A549 (cell line): ENCODE results near the gene LARGE1. TPM values are rescaled to one million over a fixed set of nuclear protein-coding genes. Genes with fewer than 3 reads are reported as not detected.

ENCODE experiments used
- ATAC-seq, 2 experiments: fragments of 200-7000 bp in 1 of 2; fragments of >200 bp in 1 of 2; cut with Nextera tagmentation in 1 of 2; cut with Tn5 transposase in 1 of 2; 3 replicates each; pipeline versions ENCODE4 v1.8.0 to v1.9.1; 2018 to 2020; ENCODE audit warnings: mild to moderate bottlenecking in 1 of 2, moderate library complexity in 1 of 2
- CTCF ChIA-PET: fragments of 300-600 bp; sonication (Branson Sonifier 250); formaldehyde crosslinking; extraction: SDS; loops from one replicate; lab custom pipeline; 2021; ENCODE audit warnings: antibody characterized with exemption, inconsistent platforms; lab: Yijun Ruan, JAX
- POLR2A ChIA-PET: fragments of 350-600 bp; formaldehyde crosslinking; extraction: SDS; loops from one replicate; lab custom pipeline; 2021; ENCODE audit warnings: antibody characterized with exemption, inconsistent platforms; lab: Yijun Ruan, JAX
- DNase-seq, 2 experiments: peaks; one replicate each; pipeline versions ENCODE4 v3.0.0 to v3.0.0-alpha.2; 2011 to 2016; ENCODE audit warnings: low read depth in 1 of 2, low spot score in 1 of 2
- FAIRE-seq: peaks from 2 replicates; lab custom pipeline; 2011; peaks lifted over from hg19 to GRCh38; lab: Jason Lieb, UNC
- H3K27ac ChIP-seq, 2 experiments: fragments of >200 bp; sonication (Bioruptor Twin); formaldehyde crosslinking; 3 replicates each; pipeline ENCODE4 v1.5.1; 2016 to 2017
- H3K4me1 ChIP-seq: fragments of >200 bp; sonication (Bioruptor Twin); formaldehyde crosslinking; 3 replicates; pipeline ENCODE4 v1.6.1; 2016
- H3K4me2 ChIP-seq: fragments of >200 bp; sonication (Bioruptor Twin); formaldehyde crosslinking; 3 replicates; pipeline ENCODE4 v1.6.1; 2016
- H3K4me3 ChIP-seq: fragments of >200 bp; sonication (Bioruptor Twin); formaldehyde crosslinking; 3 replicates; pipeline ENCODE4 v1.5.1; 2016
- H3K9me3 ChIP-seq: fragments of >200 bp; sonication (Bioruptor Twin); formaldehyde crosslinking; 3 replicates; pipeline ENCODE4 v1.6.1; 2016
- CBX8 ChIP-seq: fragments of 200-600 bp; sonication (generic); IDR thresholded peaks from 2 replicates; pipeline ENCODE4 v1.6.1; 2016
- CHD4 ChIP-seq: fragments of 200-600 bp; sonication (generic); IDR thresholded peaks from 2 replicates; pipeline ENCODE4 v1.6.1; 2016; ENCODE audit warnings: antibody characterized with exemption, mild to moderate bottlenecking, borderline replicate concordance
- EHF ChIP-seq: fragments of 250-450 bp; sonication (Bioruptor Pico); IDR thresholded peaks from 2 replicates; pipeline ENCODE4 v1.5.0; 2020; ENCODE audit warnings: mild to moderate bottlenecking
- ESRRA ChIP-seq: fragments of 150-350 bp; IDR thresholded peaks from 2 replicates; pipeline ENCODE4 v1.6.1; 2014; ENCODE audit warnings: mild to moderate bottlenecking, low read length, borderline replicate concordance
- FOSB ChIP-seq: fragments of 250-450 bp; sonication (Bioruptor Pico); IDR thresholded peaks from 2 replicates; pipeline ENCODE4 v1.5.0; 2020; ENCODE audit warnings: mild to moderate bottlenecking, moderate library complexity
- FOSL2 ChIP-seq, 2 experiments: fragments of 450-650 bp in 1 of 2; fragments of >200 bp in 1 of 2; sonication (Bioruptor Twin) in 1 of 2; formaldehyde crosslinking; IDR thresholded peaks; 2 replicates each; pipeline versions ENCODE4 v1.5.0 to v1.6.1; 2016 to 2020; ENCODE audit warnings: mild to moderate bottlenecking in 1 of 2, moderate library complexity in 1 of 2
- HDAC2 ChIP-seq: fragments of 200-600 bp; sonication (generic); IDR thresholded peaks from 2 replicates; pipeline ENCODE4 v1.6.1; 2016
- HOXA7 ChIP-seq: fragments of 250-450 bp; sonication (Bioruptor Pico); IDR thresholded peaks from 2 replicates; pipeline ENCODE4 v1.5.0; 2020; ENCODE audit warnings: mild to moderate bottlenecking, moderate library complexity
- KDM1A ChIP-seq: fragments of 200-600 bp; sonication (generic); IDR thresholded peaks from 2 replicates; pipeline ENCODE4 v1.6.1; 2016; ENCODE audit warnings: low read depth, mild to moderate bottlenecking
- MAFK ChIP-seq: fragments of 450-650 bp; IDR thresholded peaks from 2 replicates; pipeline ENCODE4 v1.6.1; 2014; ENCODE audit not compliant: partially characterized antibody
- MAX ChIP-seq: IDR thresholded peaks from 2 replicates; pipeline ENCODE4 v1.6.1; 2012
- MAZ ChIP-seq: fragments of 150-350 bp; IDR thresholded peaks from 2 replicates; pipeline ENCODE4 v1.6.1; 2014; ENCODE audit warnings: antibody characterized with exemption, low read depth, low read length, borderline replicate concordance
- MYC ChIP-seq: IDR thresholded peaks from 2 replicates; pipeline ENCODE4 v1.6.1; 2012; ENCODE audit warnings: mild to moderate bottlenecking, inconsistent platforms, low read length, improper control_type of control experiment, borderline replicate concordance
- POLR2AphosphoS2 ChIP-seq: conservative IDR thresholded peaks from 2 replicates; pipeline ENCODE4 v1.6.1; 2012; ENCODE audit warnings: low read length, improper control_type of control experiment, inconsistent platforms
- RAD21 ChIP-seq, 2 experiments: fragments of >200 bp in 1 of 2; sonication (Bioruptor Twin) in 1 of 2; formaldehyde crosslinking in 1 of 2; IDR thresholded peaks in 1 of 2; conservative IDR thresholded peaks in 1 of 2; 2 replicates in 1 of 2; 3 replicates in 1 of 2; pipeline ENCODE4 v1.6.1; 2012 to 2018; ENCODE audit warnings: inconsistent platforms in 1 of 2
- RARB ChIP-seq: fragments of 250-450 bp; sonication (Bioruptor Pico); IDR thresholded peaks from 2 replicates; pipeline ENCODE4 v1.8.0; 2021; ENCODE audit warnings: mild to moderate bottlenecking, moderate library complexity
- RCOR1 ChIP-seq: fragments of 150-350 bp; IDR thresholded peaks from 2 replicates; pipeline ENCODE4 v1.6.1; 2014; ENCODE audit warnings: antibody characterized with exemption, low read length, low read depth
- RFX5 ChIP-seq: fragments of 450-650 bp; IDR thresholded peaks from 2 replicates; pipeline ENCODE4 v1.7.1; 2014; ENCODE audit warnings: antibody characterized with exemption, mild to moderate bottlenecking, moderate library complexity
- ZC3H11A ChIP-seq: fragments of 450-650 bp; IDR thresholded peaks from 2 replicates; pipeline ENCODE4 v1.6.1; 2014; ENCODE audit warnings: antibody characterized with exemption, mild to moderate bottlenecking
- ZFP36 ChIP-seq: fragments of 450-650 bp; IDR thresholded peaks from 2 replicates; pipeline ENCODE4 v1.6.1; 2014; ENCODE audit warnings: borderline replicate concordance; ENCODE audit not compliant: partially characterized antibody
- ZSCAN20 ChIP-seq: fragments of 250-450 bp; sonication (Bioruptor Pico); IDR thresholded peaks from 2 replicates; pipeline ENCODE4 v1.8.0; 2022; ENCODE audit warnings: mild to moderate bottlenecking, moderate library complexity
- WGBS: methylation state at CpG from one replicate; pipeline ENCODE4 v1.1.6; 2017; ENCODE audit errors: missing lambda C conversion rate; 5-methylcytosine and 5-hydroxymethylcytosine counted together
- polyA plus RNA-seq, 4 experiments: library from polyadenylated mRNA; depleted of rRNA in 3 of 4; stranded (reverse); fragments of >200 nt; fragmentation: RNase III in 1 of 4; extraction: RNeasy Plus Mini Kit Qiagen cat#74134 plus additional on column Dnase treatment in 1 of 4; gene quantifications; 2 replicates in 3 of 4; 3 replicates in 1 of 4; pipeline ENCODE4 v1.2.3, GENCODE V29; 2011 to 2017
- TF ChIP-seq, protein P1 (sequence below): fragments of >200 bp; sonication (Bioruptor Twin); formaldehyde crosslinking; IDR thresholded peaks from 2 replicates; pipeline ENCODE4 v1.6.1; 2016
- TF ChIP-seq, protein P2 (sequence below): fragments of >200 bp; sonication (Bioruptor Twin); formaldehyde crosslinking; IDR thresholded peaks from 3 replicates; pipeline ENCODE4 v1.6.1; 2016
- TF ChIP-seq, protein P3 (sequence below): fragments of 250-450 bp; sonication (Bioruptor Pico); IDR thresholded peaks from 2 replicates; pipeline ENCODE4 v1.5.0; 2021; ENCODE audit warnings: mild to moderate bottlenecking, moderate library complexity, borderline replicate concordance
- TF ChIP-seq, protein P4 (sequence below): fragments of >200 bp; sonication (Bioruptor Twin); formaldehyde crosslinking; IDR thresholded peaks from 3 replicates; pipeline ENCODE4 v1.5.1; 2016
- TF ChIP-seq, protein P5 (sequence below): fragments of 450-650 bp; IDR thresholded peaks from 2 replicates; pipeline ENCODE4 v1.6.1; 2014; ENCODE audit warnings: antibody characterized with exemption

The LARGE1 gene
- polyA plus RNA-seq, 2 of the 4 experiments (the other 2 are of a cell fraction): 2.7 to 5.8 TPM

DNA sequence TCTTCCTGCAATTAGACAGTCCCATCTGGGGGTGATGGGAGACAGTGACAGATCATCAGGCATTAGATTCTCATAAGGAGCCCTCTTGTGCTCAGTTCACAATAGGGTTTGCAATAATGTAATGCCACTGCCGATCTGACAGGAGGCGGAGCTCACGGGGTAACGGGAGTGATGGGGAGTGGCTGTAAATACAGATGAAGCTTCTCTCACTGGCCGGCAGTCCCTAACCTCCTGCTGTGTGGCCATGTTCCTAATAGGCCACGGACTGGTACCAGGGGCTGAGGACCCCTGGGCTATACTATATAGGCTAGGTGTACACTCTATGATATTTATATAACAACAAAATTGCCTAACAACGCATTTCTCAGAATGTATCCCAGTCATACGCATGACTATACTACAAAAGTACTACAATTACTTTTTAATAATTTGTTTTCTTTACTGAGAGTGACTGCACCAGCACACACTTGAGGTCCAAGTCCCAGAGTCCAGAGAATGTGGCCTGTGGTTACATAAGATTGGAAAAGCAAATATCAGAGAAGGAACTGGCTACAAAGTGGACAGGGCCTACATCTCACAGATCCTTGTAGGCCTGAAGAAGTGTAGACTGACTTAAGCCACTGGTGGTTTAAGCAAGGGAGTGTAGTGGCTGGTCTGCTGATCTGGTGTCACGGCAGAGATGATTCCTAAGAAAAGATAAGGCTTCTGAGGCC, 200.0 kb downstream of the LARGE1 start (continued):
- TF ChIP-seq, protein P1, sequence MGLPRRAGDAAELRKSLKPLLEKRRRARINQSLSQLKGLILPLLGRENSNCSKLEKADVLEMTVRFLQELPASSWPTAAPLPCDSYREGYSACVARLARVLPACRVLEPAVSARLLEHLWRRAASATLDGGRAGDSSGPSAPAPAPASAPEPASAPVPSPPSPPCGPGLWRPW: no peak
- TF ChIP-seq, protein P2, sequence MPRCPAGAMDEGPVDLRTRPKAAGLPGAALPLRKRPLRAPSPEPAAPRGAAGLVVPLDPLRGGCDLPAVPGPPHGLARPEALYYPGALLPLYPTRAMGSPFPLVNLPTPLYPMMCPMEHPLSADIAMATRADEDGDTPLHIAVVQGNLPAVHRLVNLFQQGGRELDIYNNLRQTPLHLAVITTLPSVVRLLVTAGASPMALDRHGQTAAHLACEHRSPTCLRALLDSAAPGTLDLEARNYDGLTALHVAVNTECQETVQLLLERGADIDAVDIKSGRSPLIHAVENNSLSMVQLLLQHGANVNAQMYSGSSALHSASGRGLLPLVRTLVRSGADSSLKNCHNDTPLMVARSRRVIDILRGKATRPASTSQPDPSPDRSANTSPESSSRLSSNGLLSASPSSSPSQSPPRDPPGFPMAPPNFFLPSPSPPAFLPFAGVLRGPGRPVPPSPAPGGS: no peak
- no peak for TF ChIP-seq RFX5
- TF ChIP-seq MYC: no peak
- TF ChIP-seq, all 56 proteins: peak for 0

GRCh38 chr22:33717694-33718396, 202.4 kb downstream of the LARGE1 start:
- ATAC-seq (no peak), FAIRE-seq (no peak), DNase-seq (no peak)
- TF ChIP-seq CHD4: no peak
- TF ChIP-seq CBX8: no peak
- TF ChIP-seq, protein P3, sequence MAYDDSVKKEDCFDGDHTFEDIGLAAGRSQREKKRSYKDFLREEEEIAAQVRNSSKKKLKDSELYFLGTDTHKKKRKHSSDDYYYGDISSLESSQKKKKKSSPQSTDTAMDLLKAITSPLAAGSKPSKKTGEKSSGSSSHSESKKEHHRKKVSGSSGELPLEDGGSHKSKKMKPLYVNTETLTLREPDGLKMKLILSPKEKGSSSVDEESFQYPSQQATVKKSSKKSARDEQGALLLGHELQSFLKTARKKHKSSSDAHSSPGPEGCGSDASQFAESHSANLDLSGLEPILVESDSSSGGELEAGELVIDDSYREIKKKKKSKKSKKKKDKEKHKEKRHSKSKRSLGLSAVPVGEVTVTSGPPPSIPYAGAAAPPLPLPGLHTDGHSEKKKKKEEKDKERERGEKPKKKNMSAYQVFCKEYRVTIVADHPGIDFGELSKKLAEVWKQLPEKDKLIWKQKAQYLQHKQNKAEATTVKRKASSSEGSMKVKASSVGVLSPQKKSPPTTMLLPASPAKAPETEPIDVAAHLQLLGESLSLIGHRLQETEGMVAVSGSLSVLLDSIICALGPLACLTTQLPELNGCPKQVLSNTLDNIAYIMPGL (CRISPR knock-in tag): no peak
- TF ChIP-seq RAD21 (conservative IDR thresholded peaks at IDR 0.05 in 1 of 2, IDR thresholded peaks at IDR 0.05 in 1 of 2): no peak
- no peak for TF ChIP-seq EHF
- no peak for TF ChIP-seq ZFP36
- no peak for TF ChIP-seq ZC3H11A
- TF ChIP-seq FOSL2 (IDR thresholded peaks at IDR 0.05): no peak
- TF ChIP-seq FOSL2 (CRISPR knock-in tag; IDR thresholded peaks at IDR 0.05): no peak
- no peak for TF ChIP-seq RARB (CRISPR knock-in tag)
- TF ChIP-seq FOSB (CRISPR knock-in tag): no peak
- TF ChIP-seq MAZ: no peak
- TF ChIP-seq MAX: no peak
- no peak for TF ChIP-seq MYC
- TF ChIP-seq MAFK: no peak
- POLR2A ChIA-PET: no interaction called here
- Histone ChIP-seq H3K4me1 (no peaks in the 10 kb centered on the region), H3K4me2 (no peak overlapping the region), H3K27ac (no peak overlapping the region), H3K9me3 (no peaks in the 10 kb centered on the region), H3K4me3 (no peak overlapping the region)
- CTCF ChIA-PET: no interaction called here
- WGBS: 40% methylated on average over 5 of the region's 5 CpGs

- POLR2A ChIA-PET: no interaction called here
- no peak for FAIRE-seq
- DNase-seq: no peak
- H3K9me3 ChIP-seq: no peaks in the 10 kb centered on the region
- WGBS: 64% methylated on average over 6 of the region's 9 CpGs
- no peak for ATAC-seq
- no peaks in the 10 kb centered on the region for H3K4me1 ChIP-seq
- CTCF ChIA-PET: no interaction called here
- no peak overlapping the region for H3K27ac ChIP-seq
- H3K4me3 ChIP-seq: no peak overlapping the region
- H3K4me2 ChIP-seq: no peak overlapping the region
- TF ChIP-seq POLR2AphosphoS2 (no peak), HOXA7 (no peak), ZSCAN20 (no peak), CHD4 (no peak), RCOR1 (no peak), HDAC2 (no peak), KDM1A (no peak), ESRRA (no peak), MAFK (no peak)
- TF ChIP-seq, protein P4, sequence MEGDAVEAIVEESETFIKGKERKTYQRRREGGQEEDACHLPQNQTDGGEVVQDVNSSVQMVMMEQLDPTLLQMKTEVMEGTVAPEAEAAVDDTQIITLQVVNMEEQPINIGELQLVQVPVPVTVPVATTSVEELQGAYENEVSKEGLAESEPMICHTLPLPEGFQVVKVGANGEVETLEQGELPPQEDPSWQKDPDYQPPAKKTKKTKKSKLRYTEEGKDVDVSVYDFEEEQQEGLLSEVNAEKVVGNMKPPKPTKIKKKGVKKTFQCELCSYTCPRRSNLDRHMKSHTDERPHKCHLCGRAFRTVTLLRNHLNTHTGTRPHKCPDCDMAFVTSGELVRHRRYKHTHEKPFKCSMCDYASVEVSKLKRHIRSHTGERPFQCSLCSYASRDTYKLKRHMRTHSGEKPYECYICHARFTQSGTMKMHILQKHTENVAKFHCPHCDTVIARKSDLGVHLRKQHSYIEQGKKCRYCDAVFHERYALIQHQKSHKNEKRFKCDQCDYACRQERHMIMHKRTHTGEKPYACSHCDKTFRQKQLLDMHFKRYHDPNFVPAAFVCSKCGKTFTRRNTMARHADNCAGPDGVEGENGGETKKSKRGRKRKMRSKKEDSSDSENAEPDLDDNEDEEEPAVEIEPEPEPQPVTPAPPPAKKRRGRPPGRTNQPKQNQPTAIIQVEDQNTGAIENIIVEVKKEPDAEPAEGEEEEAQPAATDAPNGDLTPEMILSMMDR: no peak
- TF ChIP-seq, protein P5, sequence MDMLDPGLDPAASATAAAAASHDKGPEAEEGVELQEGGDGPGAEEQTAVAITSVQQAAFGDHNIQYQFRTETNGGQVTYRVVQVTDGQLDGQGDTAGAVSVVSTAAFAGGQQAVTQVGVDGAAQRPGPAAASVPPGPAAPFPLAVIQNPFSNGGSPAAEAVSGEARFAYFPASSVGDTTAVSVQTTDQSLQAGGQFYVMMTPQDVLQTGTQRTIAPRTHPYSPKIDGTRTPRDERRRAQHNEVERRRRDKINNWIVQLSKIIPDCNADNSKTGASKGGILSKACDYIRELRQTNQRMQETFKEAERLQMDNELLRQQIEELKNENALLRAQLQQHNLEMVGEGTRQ: no peak
Measured at GRCh38 chr22:33715237-33715985, 204.9 kb downstream of the LARGE1 start.
